SJCRH30 (cell line): Measurements from ENCODE around the gene STYXL2. TPM values are rescaled to one million over a fixed set of nuclear protein-coding genes. Genes with fewer than 3 reads are reported as not detected.
A peak's percentile ranks its signal among the peaks of the same experiment; 100 is the strongest.

Source experiments
- DNase-seq, 2 experiments: peaks; one replicate each; pipeline ENCODE4 v3.0.0-alpha.2; 2015 to 2020
- H3K27ac ChIP-seq: fragments of 250-450 bp; sonication (Bioruptor Pico); 2 replicates; pipeline ENCODE4 v1.5.1; 2020; ENCODE audit warnings: mild to moderate bottlenecking, moderate library complexity
- H3K27me3 ChIP-seq: fragments of 250-450 bp; sonication (Bioruptor Pico); 2 replicates; pipeline ENCODE4 v1.5.1; 2020; ENCODE audit warnings: mild to moderate bottlenecking, moderate library complexity
- H3K36me3 ChIP-seq: fragments of 250-450 bp; sonication (Bioruptor Pico); 2 replicates; pipeline ENCODE4 v1.5.1; 2020; ENCODE audit warnings: mild to moderate bottlenecking, moderate library complexity
- H3K4me1 ChIP-seq: fragments of 250-450 bp; sonication (Bioruptor Pico); 2 replicates; pipeline ENCODE4 v1.5.1; 2020; ENCODE audit warnings: mild to moderate bottlenecking, moderate library complexity
- H3K4me3 ChIP-seq: fragments of 250-450 bp; sonication (Bioruptor Pico); 2 replicates; pipeline ENCODE4 v1.5.1; 2020; ENCODE audit warnings: mild to moderate bottlenecking, moderate library complexity
- H3K9me3 ChIP-seq: fragments of 250-450 bp; sonication (Bioruptor Pico); replicated peaks from 2 replicates; pipeline ENCODE4 v1.5.1; 2020; ENCODE audit warnings: mild to moderate bottlenecking, moderate library complexity
- total RNA-seq: library from RNA; depleted of rRNA; stranded (reverse); fragments of >200 nt; shearing (Covaris generic); gene quantifications from 2 replicates; pipeline ENCODE4 v1.2.3, GENCODE V29; 2014

Gene STYXL2
- total RNA-seq, 1 experiment from 2014 or later = 7.1 TPM

GRCh38 chr1:167088746-167089417 is 5.0 kb upstream of the STYXL2 start:
- Histone ChIP-seq H3K27me3 (no peaks in the 10 kb centered on the region), H3K9me3 (no peaks in the 10 kb centered on the region), H3K27ac (no peak overlapping the region), H3K4me3 (no peak overlapping the region), H3K36me3 (no peaks in the 10 kb centered on the region), H3K4me1 (peaks cover 13% of the 10 kb centered on the region)
- DNase-seq = no peak

GRCh38 chr1:167089939-167090313 is 3.9 kb upstream of the STYXL2 start:
- no peak overlapping the region for H3K4me3 ChIP-seq
- H3K4me1 ChIP-seq = peaks cover 17% of the 10 kb centered on the region
- H3K27ac ChIP-seq = no peak overlapping the region
- no peaks in the 10 kb centered on the region for H3K27me3 ChIP-seq
- H3K36me3 ChIP-seq = no peaks in the 10 kb centered on the region
- H3K9me3 ChIP-seq = no peaks in the 10 kb centered on the region
- no peak for DNase-seq

- Histone ChIP-seq H3K27ac (no peak within 1 kb of the TSS), H3K4me3 (no peak within 1 kb of the TSS), H3K9me3 (no peaks in the 10 kb centered on the region), H3K36me3 (no peaks in the 10 kb centered on the region), H3K4me1 (peaks cover 20% of the 10 kb centered on the region), H3K27me3 (no peaks in the 10 kb centered on the region)
- DNase-seq = no peak
Measured at GRCh38 chr1:167090314-167090942, 3.4 kb upstream of the STYXL2 start, which contains the start of gene GPA33. Gene GPA33, minus strand, starts transcription at chr1:167090377. Its CDS starts 90 bp downstream, at chr1:167090287.

- Histone ChIP-seq H3K27me3 (no peaks in the 10 kb centered on the region), H3K36me3 (peaks cover 4% of the 10 kb centered on the region; the same call in 1 of the 2 replicates), H3K27ac (no peak overlapping the region), H3K4me3 (no peak overlapping the region), H3K9me3 (no peaks in the 10 kb centered on the region), H3K4me1 (peaks cover 25% of the 10 kb centered on the region)
- no peak for DNase-seq
Measured at GRCh38 chr1:167092653-167093052, 1.2 kb upstream of the STYXL2 start.

GRCh38 chr1:167094690-167095089 is 815 bp downstream of the STYXL2 start:
- Histone ChIP-seq H3K27ac (peak overlapping the region; percentile 99), H3K4me1 (peaks cover 25% of the 10 kb centered on the region), H3K4me3 (peak overlapping the region; percentile 66), H3K9me3 (no peaks in the 10 kb centered on the region), H3K36me3 (peaks cover 18% of the 10 kb centered on the region), H3K27me3 (no peaks in the 10 kb centered on the region)
- DNase-seq = peak; percentile 37 to 46

GRCh38 chr1:167095368-167095767 is 1.5 kb downstream of the STYXL2 start:
- Histone ChIP-seq H3K9me3 (no peaks in the 10 kb centered on the region), H3K4me1 (peaks cover 25% of the 10 kb centered on the region), H3K4me3 (peak overlapping the region; percentile 66), H3K27me3 (no peaks in the 10 kb centered on the region), H3K36me3 (peaks cover 18% of the 10 kb centered on the region), H3K27ac (peak overlapping the region; percentile 99)
- DNase-seq = peak; percentile 71 to 80

GRCh38 chr1:167099851-167100250 is 6.0 kb downstream of the STYXL2 start:
- H3K4me3 ChIP-seq = no peak overlapping the region
- H3K27me3 ChIP-seq = no peaks in the 10 kb centered on the region
- no peaks in the 10 kb centered on the region for H3K9me3 ChIP-seq
- no peak for DNase-seq
- H3K36me3 ChIP-seq = peaks cover 25% of the 10 kb centered on the region
- peaks cover 13% of the 10 kb centered on the region for H3K4me1 ChIP-seq
- no peak overlapping the region for H3K27ac ChIP-seq

- no peak overlapping the region for H3K27ac ChIP-seq
- H3K4me1 ChIP-seq = peaks cover 16% of the 10 kb centered on the region
- DNase-seq = no peak
- H3K4me3 ChIP-seq = no peak overlapping the region
- H3K27me3 ChIP-seq = no peaks in the 10 kb centered on the region
- no peaks in the 10 kb centered on the region for H3K9me3 ChIP-seq
- peaks cover 25% of the 10 kb centered on the region for H3K36me3 ChIP-seq
Measured at GRCh38 chr1:167100730-167101129, 6.9 kb downstream of the STYXL2 start.

GRCh38 chr1:167101754-167102153 is 7.9 kb downstream of the STYXL2 start:
- no peak overlapping the region for H3K4me3 ChIP-seq
- peaks cover 35% of the 10 kb centered on the region for H3K36me3 ChIP-seq
- peaks cover 17% of the 10 kb centered on the region for H3K4me1 ChIP-seq
- H3K9me3 ChIP-seq = no peaks in the 10 kb centered on the region
- H3K27ac ChIP-seq = no peak overlapping the region
- H3K27me3 ChIP-seq = no peaks in the 10 kb centered on the region
- DNase-seq = no peak

GRCh38 chr1:167102906-167103573 is 9.2 kb downstream of the STYXL2 start:
- DNase-seq = no peak
- Histone ChIP-seq H3K36me3 (peaks cover 37% of the 10 kb centered on the region), H3K9me3 (no peaks in the 10 kb centered on the region), H3K27me3 (no peaks in the 10 kb centered on the region), H3K4me1 (peaks cover 17% of the 10 kb centered on the region), H3K4me3 (no peak overlapping the region), H3K27ac (no peak overlapping the region)

- Histone ChIP-seq H3K4me3 (no peak overlapping the region), H3K36me3 (peaks cover 35% of the 10 kb centered on the region), H3K27me3 (no peaks in the 10 kb centered on the region), H3K4me1 (peaks cover 17% of the 10 kb centered on the region), H3K9me3 (no peaks in the 10 kb centered on the region), H3K27ac (no peak overlapping the region)
- no peak for DNase-seq
Measured at GRCh38 chr1:167104256-167104633, 10.4 kb downstream of the STYXL2 start.

GRCh38 chr1:167105271-167106118 is 11.6 kb downstream of the STYXL2 start:
- Histone ChIP-seq H3K36me3 (peaks cover 31% of the 10 kb centered on the region), H3K9me3 (no peaks in the 10 kb centered on the region), H3K27me3 (no peaks in the 10 kb centered on the region), H3K27ac (peak overlapping the region; percentile 50), H3K4me3 (no peak overlapping the region), H3K4me1 (peaks cover 17% of the 10 kb centered on the region)
- DNase-seq = peak in 1 of 2 experiments; percentile 48

- H3K4me3 ChIP-seq = no peak overlapping the region
- peaks cover 17% of the 10 kb centered on the region for H3K4me1 ChIP-seq
- peaks cover 29% of the 10 kb centered on the region for H3K36me3 ChIP-seq
- no peaks in the 10 kb centered on the region for H3K9me3 ChIP-seq
- DNase-seq = no peak
- no peaks in the 10 kb centered on the region for H3K27me3 ChIP-seq
- peak overlapping the region; percentile 50 for H3K27ac ChIP-seq
Measured at GRCh38 chr1:167106119-167106461, 12.2 kb downstream of the STYXL2 start.

GRCh38 chr1:167107456-167107855 is 13.6 kb downstream of the STYXL2 start:
- peaks cover 17% of the 10 kb centered on the region for H3K4me1 ChIP-seq
- H3K27me3 ChIP-seq = no peaks in the 10 kb centered on the region
- no peak overlapping the region for H3K27ac ChIP-seq
- H3K9me3 ChIP-seq = no peaks in the 10 kb centered on the region
- H3K36me3 ChIP-seq = peaks cover 25% of the 10 kb centered on the region
- DNase-seq = no peak
- no peak overlapping the region for H3K4me3 ChIP-seq

- Histone ChIP-seq H3K36me3 (peaks cover 24% of the 10 kb centered on the region), H3K27ac (no peak overlapping the region), H3K27me3 (no peaks in the 10 kb centered on the region), H3K4me1 (peaks cover 17% of the 10 kb centered on the region), H3K9me3 (no peaks in the 10 kb centered on the region), H3K4me3 (no peak overlapping the region)
- DNase-seq = peak in 1 of 2 experiments; percentile 15
Measured at GRCh38 chr1:167109125-167109524, 15.2 kb downstream of the STYXL2 start.
